ENCODE data around the gene NCAPD2. TPM values are rescaled to one million over a fixed set of nuclear protein-coding genes. Genes with fewer than 3 reads are reported as not detected.

The NCAPD2 gene
- total and polyA plus RNA-seq, 2 donors (not counting 1 experiment from before 2014, with no cell fraction given): 19.9 to 42.1 TPM

GRCh38 chr12:6492838-6493496 is 935 bp upstream of the NCAPD2 start, which contains the start of gene MRPL51:
TSS of gene MRPL51 (minus strand) at chr12:6493262. CDS start at chr12:6493136, 126 bp downstream.
- peak within 1 kb of the TSS; percentile 95 for H3K27ac Mint-ChIP-seq
- peaks cover 22 to 27% of the 10 kb centered on the region in 2 donors for H3K4me1 ChIP-seq (ENCODE audit: control insufficient read depth in 2 of 2, insufficient read depth in 2 of 2, low read length in 2 of 2)
- TF ChIP-seq CTCF (IDR thresholded peaks at IDR 0.05) (no peak), EZH2 (IDR thresholded peaks at IDR 0.05; ENCODE audit: borderline replicate concordance, insufficient read depth, low read depth, low read length, poor library complexity, severe bottlenecking) (no peak)
- peaks cover 31% of the 10 kb centered on the region for H3K4me1 Mint-ChIP-seq
- H3K27me3 ChIP-seq (replicated peaks in 1 of 4; ENCODE audit: control extremely low read depth in 1 of 4, control insufficient read depth in 3 of 4, insufficient read depth in 4 of 4, low read length in 3 of 4): no peaks in the 10 kb centered on the region
- peak within 1 kb of the TSS; percentile 92 to 95 for H3K27ac ChIP-seq (ENCODE audit: low read length in 2 of 2)
- DNase-seq: peak; percentile 96
- WGBS (ENCODE audit: insufficient coverage): under 1% methylated on average over 32 of the region's 39 CpGs
- H3K4me3 Mint-ChIP-seq: peak within 1 kb of the TSS; percentile 98
- peaks cover 12% of the 10 kb centered on the region for H3K79me2 ChIP-seq (ENCODE audit: control insufficient read depth, insufficient read depth, low read length)
- no peaks in the 10 kb centered on the region for H3K9me3 ChIP-seq (ENCODE audit: control extremely low read depth in 1 of 3, control insufficient read depth in 2 of 3, insufficient read depth in 1 of 3, low read length in 2 of 3)
- intact Hi-C loops (cut with micrococcal nuclease): loop anchor here (1.0 kb wide), 4 partner anchors 23 to 67 kb away; partner anchors contain the start of genes GAPDH, IFFO1 and VAMP1
- CTCF ChIA-PET: interaction anchor here (0.8 to 1.7 kb wide), 13 partner anchors 23 to 69 kb away, joined by 3 to 11 read pairs (median 4); partner anchors contain the start of gene VAMP1
- H4K20me1 ChIP-seq (ENCODE audit: control insufficient read depth, insufficient read depth, low read length, poor library complexity, severe bottlenecking): no peaks in the 10 kb centered on the region
- peak; percentile 74 for ATAC-seq (ENCODE audit: low read depth)
- POLR2A ChIA-PET: interaction anchor here (0.6 to 4.8 kb wide), 14 partner anchors 10 to 453 kb away, joined by 3 to 46 read pairs (median 4); partner anchors contain the start of genes C12orf57, CD27, CDCA3 and GAPDH
- no peaks in the 10 kb centered on the region for H3K9me3 Mint-ChIP-seq (ENCODE audit: insufficient read depth)
- peak within 1 kb of the TSS; percentile 89 for H3K4me2 ChIP-seq (replicated peaks; ENCODE audit: low read depth, low read length, poor library complexity, severe bottlenecking)
- H3K9ac ChIP-seq (ENCODE audit: low read length): peak within 1 kb of the TSS; percentile 94
- no peaks in the 10 kb centered on the region for H3K27me3 Mint-ChIP-seq
- H3K4me3 ChIP-seq (ENCODE audit: control extremely low read depth in 1 of 5, extremely low read depth in 1 of 5, insufficient read depth in 1 of 5, low read depth in 2 of 5, low read length in 4 of 5): peak within 1 kb of the TSS; percentile 68 to 100 (median 95)
- H2AFZ ChIP-seq (ENCODE audit: insufficient read depth, low read depth, low read length, poor library complexity, severe bottlenecking): peak within 1 kb of the TSS; percentile 96
- peaks cover 2 to 25% of the 10 kb centered on the region in 2 experiments for H3K36me3 ChIP-seq (replicated peaks in 1 of 2; ENCODE audit: control extremely low read depth in 1 of 2, control insufficient read depth in 1 of 2, extremely low read depth in 1 of 2, insufficient read depth in 2 of 2, low read length in 1 of 2)

Data from B cell (primary cell).